ENCODE measurements around the gene KCNMA1. TPM values are rescaled to one million over a fixed set of nuclear protein-coding genes. Genes with fewer than 3 reads are reported as not detected.

Gene KCNMA1
- total and polyA plus RNA-seq, 10 donors = 9.3 to 114 (median 51.5) TPM

DNA sequence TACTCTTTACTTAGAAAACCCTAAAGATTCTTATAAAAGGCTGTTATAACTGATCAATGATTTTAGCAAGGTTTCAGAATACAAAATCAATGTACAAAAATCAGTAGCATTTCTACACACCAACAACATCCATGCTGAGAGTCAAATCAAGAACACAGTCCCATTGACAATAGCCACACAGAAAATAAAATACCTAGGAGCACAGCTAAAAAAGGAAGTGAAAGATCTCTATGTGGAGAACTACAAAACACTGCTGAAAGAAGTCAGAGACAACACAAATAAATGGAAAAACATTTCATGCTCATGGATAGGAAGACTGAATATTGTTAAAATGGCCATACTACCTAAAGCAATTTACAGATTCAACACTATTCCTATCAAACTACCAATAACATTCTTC lies 427.0 kb downstream of the KCNMA1 start:
- no peak for DNase-seq

DNA sequence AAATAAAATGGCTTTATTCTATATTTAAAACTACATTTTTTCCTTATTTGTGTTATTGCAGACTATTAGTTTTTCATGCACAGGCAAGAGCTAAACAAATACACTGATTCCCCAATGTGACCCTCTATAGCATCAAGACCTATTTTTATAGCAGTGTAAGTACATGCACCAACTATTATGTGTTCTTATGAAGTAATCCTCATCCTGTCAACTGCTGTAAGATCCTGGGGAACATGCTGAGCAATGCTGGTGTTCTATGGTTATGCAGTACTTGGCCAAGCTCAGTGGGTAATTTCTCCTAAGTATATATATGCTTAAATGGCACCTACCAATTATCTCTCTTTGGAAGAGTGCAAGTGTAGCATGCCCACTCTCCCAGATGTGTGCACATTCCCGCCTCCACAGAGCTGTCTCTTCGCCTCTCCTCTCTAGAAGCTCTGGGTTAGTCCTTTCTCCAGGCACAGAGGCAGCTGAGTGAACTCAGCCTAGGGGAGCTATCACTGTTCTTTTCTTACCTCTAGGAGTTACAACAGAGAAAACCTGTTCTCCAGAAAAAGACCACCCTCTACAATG lies 428.8 kb downstream of the KCNMA1 start:
- TF ChIP-seq POLR2A (IDR thresholded peaks at IDR 0.05) (no peak), POLR2AphosphoS5 (IDR thresholded peaks at IDR 0.05) (no peak)
- TF ChIP-seq, protein P1, sequence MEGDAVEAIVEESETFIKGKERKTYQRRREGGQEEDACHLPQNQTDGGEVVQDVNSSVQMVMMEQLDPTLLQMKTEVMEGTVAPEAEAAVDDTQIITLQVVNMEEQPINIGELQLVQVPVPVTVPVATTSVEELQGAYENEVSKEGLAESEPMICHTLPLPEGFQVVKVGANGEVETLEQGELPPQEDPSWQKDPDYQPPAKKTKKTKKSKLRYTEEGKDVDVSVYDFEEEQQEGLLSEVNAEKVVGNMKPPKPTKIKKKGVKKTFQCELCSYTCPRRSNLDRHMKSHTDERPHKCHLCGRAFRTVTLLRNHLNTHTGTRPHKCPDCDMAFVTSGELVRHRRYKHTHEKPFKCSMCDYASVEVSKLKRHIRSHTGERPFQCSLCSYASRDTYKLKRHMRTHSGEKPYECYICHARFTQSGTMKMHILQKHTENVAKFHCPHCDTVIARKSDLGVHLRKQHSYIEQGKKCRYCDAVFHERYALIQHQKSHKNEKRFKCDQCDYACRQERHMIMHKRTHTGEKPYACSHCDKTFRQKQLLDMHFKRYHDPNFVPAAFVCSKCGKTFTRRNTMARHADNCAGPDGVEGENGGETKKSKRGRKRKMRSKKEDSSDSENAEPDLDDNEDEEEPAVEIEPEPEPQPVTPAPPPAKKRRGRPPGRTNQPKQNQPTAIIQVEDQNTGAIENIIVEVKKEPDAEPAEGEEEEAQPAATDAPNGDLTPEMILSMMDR (IDR thresholded peaks at IDR 0.05 in 8 of 11, conservative IDR thresholded peaks at IDR 0.05 in 3 of 11) = no peak
- no peak for DNase-seq
- Histone ChIP-seq H3K4me3 (no peak overlapping the region), H3K27me3 (replicated peaks in 1 of 7) (peaks cover 0 to 8% (median 0%) of the 10 kb centered on the region in 7 donors), H3K4me1 (no peaks in the 10 kb centered on the region), H3K9me3 (peaks cover 0 to 7% (median 0%) of the 10 kb centered on the region in 8 donors), H3K36me3 (no peaks in the 10 kb centered on the region), H3K27ac (no peak overlapping the region)
- WGBS, 5 donors = 81 to 97% (median 92%) methylated on average over 2 of the region's 2 CpGs
- intact Hi-C loops (cut with DNase I; ENCODE audit: low total_unique reads) = no loop called here

More for the DNA sequence above, 427.0 kb downstream of the KCNMA1 start:
- H3K4me3 ChIP-seq = no peak overlapping the region
- intact Hi-C loops (cut with DNase I; ENCODE audit: low total_unique reads) = no loop called here
- no peak overlapping the region for H3K27ac ChIP-seq
- peaks cover 0 to 7% (median 0%) of the 10 kb centered on the region in 8 donors for H3K9me3 ChIP-seq
- TF ChIP-seq POLR2AphosphoS5 (IDR thresholded peaks at IDR 0.05) (no peak), POLR2A (IDR thresholded peaks at IDR 0.05) (no peak)
- TF ChIP-seq, protein P1 (IDR thresholded peaks at IDR 0.05 in 8 of 11, conservative IDR thresholded peaks at IDR 0.05 in 3 of 11) = no peak
- H3K27me3 ChIP-seq (replicated peaks in 1 of 7) = peaks cover 0 to 8% (median 0%) of the 10 kb centered on the region in 7 donors
- H3K36me3 ChIP-seq = no peaks in the 10 kb centered on the region
- H3K4me1 ChIP-seq = no peaks in the 10 kb centered on the region

DNA sequence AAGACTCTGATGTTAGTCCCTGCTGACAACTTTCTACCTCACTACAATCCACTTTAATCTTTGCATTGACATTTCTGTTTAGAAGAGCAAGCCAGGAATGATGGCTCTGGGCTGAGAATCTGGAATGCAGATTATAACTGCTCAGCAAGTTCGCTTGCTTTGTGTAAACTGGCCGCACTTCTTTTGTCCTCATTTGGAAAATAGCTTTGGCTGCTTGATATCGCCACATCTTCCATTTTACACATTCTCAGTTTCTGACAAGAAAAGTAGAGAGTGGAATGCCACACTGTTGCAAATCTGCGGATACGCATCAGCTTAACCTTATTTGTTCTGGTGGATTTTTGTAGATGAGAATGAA lies 429.8 kb downstream of the KCNMA1 start:
- no peak overlapping the region for H3K4me3 ChIP-seq
- intact Hi-C loops (cut with DNase I; ENCODE audit: low total_unique reads) = no loop called here
- H3K27ac ChIP-seq = no peak overlapping the region
- peaks cover 0 to 15% (median 0%) of the 10 kb centered on the region in 7 donors for H3K27me3 ChIP-seq (replicated peaks in 1 of 7)
- DNase-seq = no peak
- H3K36me3 ChIP-seq = no peaks in the 10 kb centered on the region
- H3K9me3 ChIP-seq = peaks cover 0 to 7% (median 0%) of the 10 kb centered on the region in 8 donors
- H3K4me1 ChIP-seq = no peaks in the 10 kb centered on the region
- WGBS, 5 donors = 84 to 96% (median 94%) methylated on average over 5 of the region's 5 CpGs
- TF ChIP-seq, protein P1 (IDR thresholded peaks at IDR 0.05 in 8 of 11, conservative IDR thresholded peaks at IDR 0.05 in 3 of 11) = no peak
- TF ChIP-seq POLR2A (IDR thresholded peaks at IDR 0.05) = no peak
- TF ChIP-seq POLR2AphosphoS5 (IDR thresholded peaks at IDR 0.05) = no peak

DNA sequence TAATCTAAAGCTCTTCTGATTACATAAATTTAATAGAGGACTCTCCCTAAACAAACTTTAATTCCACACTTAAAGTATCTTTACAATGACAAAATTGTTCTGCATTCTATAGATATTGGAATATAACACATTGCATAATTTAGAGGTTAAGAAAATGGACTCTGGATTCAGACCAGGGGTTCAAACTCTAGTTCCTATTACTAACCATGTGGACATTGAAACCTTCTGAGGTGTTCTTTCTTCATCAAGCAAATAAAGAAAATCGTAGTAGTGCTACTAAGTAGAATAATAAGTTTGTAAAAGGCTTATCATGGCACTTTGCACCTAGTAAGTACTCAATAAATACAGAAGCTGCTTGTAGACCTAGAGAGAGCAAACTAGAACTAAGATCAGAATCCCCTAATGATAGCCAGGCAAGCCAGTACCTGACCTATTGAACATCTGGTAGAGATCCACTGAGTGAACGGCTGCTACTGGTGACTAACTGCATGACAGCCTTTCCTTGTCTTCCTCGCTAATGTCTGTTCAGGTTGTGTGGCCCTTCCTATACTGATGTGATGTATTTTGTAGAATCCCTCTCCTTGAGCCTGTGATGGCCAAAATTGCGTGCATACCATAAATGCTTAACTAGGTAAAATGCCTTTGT lies 430.3 kb downstream of the KCNMA1 start:
- H3K9me3 ChIP-seq = peaks cover 0 to 7% (median 0%) of the 10 kb centered on the region in 8 donors
- intact Hi-C loops (cut with DNase I; ENCODE audit: low total_unique reads) = no loop called here
- DNase-seq = no peak
- no peaks in the 10 kb centered on the region for H3K36me3 ChIP-seq
- H3K4me3 ChIP-seq = no peak overlapping the region
- H3K27ac ChIP-seq = no peak overlapping the region
- 79 to 85% (median 82%) methylated on average over 4 of the region's 4 CpGs for WGBS, 5 donors
- TF ChIP-seq POLR2A (IDR thresholded peaks at IDR 0.05) = no peak
- TF ChIP-seq, protein P1 (IDR thresholded peaks at IDR 0.05 in 8 of 11, conservative IDR thresholded peaks at IDR 0.05 in 3 of 11) = no peak
- no peak for TF ChIP-seq POLR2AphosphoS5 (IDR thresholded peaks at IDR 0.05)
- H3K27me3 ChIP-seq (replicated peaks in 1 of 7) = peaks cover 0 to 16% (median 0%) of the 10 kb centered on the region in 7 donors
- no peaks in the 10 kb centered on the region for H3K4me1 ChIP-seq
